Measurements from ENCODE around the gene RIN3. TPM values are rescaled to one million over a fixed set of nuclear protein-coding genes. Genes with fewer than 3 reads are reported as not detected.
"Not testable (repeated sequence)": the region's sequence is repeated elsewhere in the genome, so short reads cannot be mapped to it uniquely, and the experiment has no call there.

RIN3 gene
- total RNA-seq, 1 donor = 7.3 TPM

- no peak for DNase-seq (ENCODE audit: low read depth)
- TF ChIP-seq CTCF (IDR thresholded peaks at IDR 0.05; ENCODE audit: insufficient read depth, low read depth, low read length) = no peak
- no peak overlapping the region for H3K4me3 ChIP-seq (ENCODE audit: low read depth, low read length)
These were observed 122.3 kb downstream of the RIN3 start for GRCh38 chr14:92635896-92636295.

- TF ChIP-seq CTCF (IDR thresholded peaks at IDR 0.05; ENCODE audit: insufficient read depth, low read depth, low read length) = no peak
- no peak overlapping the region for H3K4me3 ChIP-seq (ENCODE audit: low read depth, low read length)
- DNase-seq (ENCODE audit: low read depth) = no peak
These were observed 123.6 kb downstream of the RIN3 start for GRCh38 chr14:92637228-92637627.

- no peak for TF ChIP-seq CTCF (IDR thresholded peaks at IDR 0.05; ENCODE audit: insufficient read depth, low read depth, low read length)
These were observed 124.3 kb downstream of the RIN3 start for GRCh38 chr14:92637864-92638263.

GRCh38 chr14:92638266-92638665, 124.7 kb downstream of the RIN3 start:
- DNase-seq (ENCODE audit: low read depth) = no peak
- no peak overlapping the region for H3K4me3 ChIP-seq (ENCODE audit: low read depth, low read length)
- TF ChIP-seq CTCF (IDR thresholded peaks at IDR 0.05; ENCODE audit: insufficient read depth, low read depth, low read length) = no peak

More at GRCh38 chr14:92637864-92638263, 124.3 kb downstream of the RIN3 start:
- no peak overlapping the region for H3K4me3 ChIP-seq (ENCODE audit: low read depth, low read length)
- no peak for DNase-seq (ENCODE audit: low read depth)

GRCh38 chr14:92638904-92639303, 125.3 kb downstream of the RIN3 start:
- H3K4me3 ChIP-seq (ENCODE audit: low read depth, low read length) = no peak overlapping the region
- DNase-seq (ENCODE audit: low read depth) = no peak
- no peak for TF ChIP-seq CTCF (IDR thresholded peaks at IDR 0.05; ENCODE audit: insufficient read depth, low read depth, low read length)

- not testable (repeated sequence) for DNase-seq (ENCODE audit: low read depth)
These were observed 126.0 kb downstream of the RIN3 start for GRCh38 chr14:92639472-92640117.

GRCh38 chr14:92641306-92641705, 127.7 kb downstream of the RIN3 start:
- TF ChIP-seq CTCF (IDR thresholded peaks at IDR 0.05; ENCODE audit: insufficient read depth, low read depth, low read length) = no peak
- DNase-seq (ENCODE audit: low read depth) = no peak
- no peak overlapping the region for H3K4me3 ChIP-seq (ENCODE audit: low read depth, low read length)

More at GRCh38 chr14:92639472-92640117, 126.0 kb downstream of the RIN3 start:
- not testable (repeated sequence) for H3K4me3 ChIP-seq (ENCODE audit: low read depth, low read length)

All from fibroblast of villous mesenchyme (primary cell).